HG02642 (cell line): ENCODE results near the gene TOP2A.

Experiments
- ATAC-seq: cut with Tn5 transposase; IDR thresholded peaks from one replicate; pipeline ENCODE4 v1.9.1; 2021; ENCODE audit warnings: mild to moderate bottlenecking; ENCODE audit not compliant: unreplicated experiment, poor library complexity

TOP2A gene

GRCh38 chr17:40417609-40418427, at the start of gene TOP2A:
Gene TOP2A (minus strand): TSS chr17:40417896. CDS start chr17:40417791, 105 bp downstream.
- ATAC-seq, result peak; percentile 95

DNA sequence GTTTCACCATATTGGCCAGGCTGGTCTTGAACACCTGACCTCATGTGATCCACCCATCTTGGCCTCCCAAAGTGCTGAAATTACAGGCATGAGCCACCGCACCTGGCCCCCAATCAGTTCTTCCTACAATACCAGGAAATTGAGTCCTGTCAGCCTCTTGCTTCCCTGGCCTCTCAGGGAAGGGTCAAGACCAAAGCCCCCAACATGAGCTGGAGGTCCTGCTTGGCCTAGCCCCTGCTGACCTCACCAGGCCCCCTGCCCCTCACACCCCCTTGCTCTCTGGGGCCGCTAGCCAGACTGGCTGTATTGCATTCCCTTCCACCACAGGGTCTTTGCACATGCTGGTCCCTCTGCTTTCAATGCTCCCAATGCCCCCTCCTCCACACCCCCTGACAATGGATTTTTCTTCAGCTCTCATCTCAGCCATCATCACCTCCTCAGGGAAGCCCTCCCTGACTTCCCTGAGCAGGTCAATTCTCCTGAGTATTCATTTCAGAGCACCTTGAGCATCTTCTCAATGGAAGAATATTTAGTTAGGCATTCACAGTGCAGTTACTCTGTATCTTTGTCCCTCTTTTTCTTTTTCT, 49.7 kb upstream of the TOP2A start:
- no peak for ATAC-seq

DNA sequence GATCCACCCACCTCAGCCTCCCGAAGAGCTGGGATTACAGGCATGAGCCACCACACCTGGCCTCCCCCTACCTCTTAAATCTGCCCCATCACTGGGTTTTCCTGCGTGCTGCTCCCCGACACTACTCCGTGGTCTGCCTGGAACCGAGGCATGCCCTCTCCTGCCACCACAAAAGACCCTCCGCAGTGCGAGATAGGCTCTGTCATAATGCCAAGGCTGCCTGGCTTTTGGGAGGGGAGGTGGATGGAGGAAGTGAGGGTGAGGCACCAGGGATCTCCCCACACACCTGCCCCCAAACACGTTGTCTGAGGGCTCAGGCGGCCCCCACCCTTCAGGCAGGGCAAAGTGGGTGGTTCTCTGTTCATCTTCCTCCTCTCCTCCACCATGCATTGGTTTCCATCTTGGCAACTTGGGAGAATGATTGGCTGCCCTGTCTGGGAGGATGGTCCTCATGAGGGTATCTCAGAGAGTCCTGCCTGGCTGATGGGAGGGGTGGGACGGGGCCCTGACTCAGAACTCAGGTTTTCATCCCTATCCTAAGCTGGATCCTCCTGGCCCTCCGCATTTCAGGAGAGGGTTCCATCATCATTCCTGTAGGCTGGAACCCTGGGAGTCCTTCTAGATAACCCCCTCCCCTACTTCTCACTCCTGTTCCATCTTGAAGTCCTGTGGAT, 48.7 kb upstream of the TOP2A start:
- ATAC-seq, result no peak

- no peak for ATAC-seq
Measured at GRCh38 chr17:40464392-40464855, 46.7 kb upstream of the TOP2A start.

- ATAC-seq, result no peak
Measured at GRCh38 chr17:40463122-40463550, 45.4 kb upstream of the TOP2A start.

DNA sequence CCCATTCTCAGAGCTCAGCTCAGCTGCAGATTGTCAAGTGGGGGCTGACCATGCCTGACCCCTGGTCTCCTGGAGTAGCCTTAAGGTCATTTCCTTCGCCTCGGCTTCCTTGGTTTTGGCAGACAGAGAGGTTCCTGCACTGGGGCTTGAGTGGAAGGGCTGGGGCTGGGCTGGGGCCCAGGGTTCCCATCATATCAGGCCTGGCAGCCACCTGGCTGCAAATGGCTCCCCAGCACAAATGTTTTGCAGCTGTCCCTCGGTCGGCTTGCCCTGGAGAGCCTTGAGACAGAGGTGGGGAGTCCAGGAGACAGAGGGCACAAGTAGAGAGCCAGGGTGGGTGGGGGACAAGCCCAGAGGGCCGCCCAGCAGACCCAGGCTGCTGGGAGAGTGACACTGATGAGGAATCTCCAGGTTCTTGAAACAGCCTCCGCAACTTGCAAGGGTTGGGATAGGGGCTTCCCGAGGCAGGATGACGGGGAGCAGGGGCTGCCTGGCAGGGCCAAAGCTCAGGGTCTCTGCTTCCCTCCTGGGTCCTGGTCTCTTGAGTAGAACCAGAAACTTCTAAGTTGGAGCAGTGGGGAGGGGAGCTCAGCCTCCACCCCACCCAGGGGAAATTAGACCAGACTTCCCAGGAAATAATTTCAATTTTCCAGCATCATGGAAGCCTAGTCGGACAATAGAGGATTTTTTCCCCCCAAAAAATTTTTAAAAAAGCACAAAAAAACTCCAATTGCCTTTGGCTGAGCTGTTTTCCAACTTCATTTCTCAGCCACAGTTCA, 44.8 kb upstream of the TOP2A start:
- no peak for ATAC-seq

DNA sequence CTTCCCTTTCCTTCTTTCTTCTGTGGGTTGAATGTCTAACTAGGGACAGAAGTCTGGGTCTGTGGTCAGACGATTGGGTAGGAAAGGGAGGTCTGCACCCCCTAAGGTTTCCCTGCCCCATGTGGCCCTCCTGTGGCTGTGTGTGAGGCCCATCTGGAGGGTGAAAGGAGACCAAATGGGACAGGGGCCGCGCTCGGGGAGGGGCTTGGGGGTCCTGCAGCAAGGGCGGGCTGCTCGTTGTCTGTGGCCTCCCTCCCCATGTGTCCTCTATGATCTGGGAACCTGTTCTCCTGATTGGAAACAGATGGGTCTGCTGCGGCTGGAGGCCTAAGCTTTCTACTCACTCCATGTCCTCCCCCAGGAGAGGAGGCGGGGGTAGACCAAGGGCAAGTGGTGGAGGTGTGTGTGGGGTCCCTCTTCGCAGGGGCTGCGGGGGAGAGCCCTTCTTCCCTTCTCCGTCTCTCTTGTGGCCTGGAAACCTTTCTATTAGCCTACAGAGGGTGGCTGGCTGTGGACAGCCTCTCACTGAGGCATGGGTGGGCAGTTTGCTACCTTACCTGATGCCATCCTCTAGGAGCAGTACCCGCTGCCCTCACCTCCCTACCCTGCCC, 44.1 kb upstream of the TOP2A start:
- ATAC-seq, result no peak

GRCh38 chr17:40460968-40461731, 43.5 kb upstream of the TOP2A start:
- no peak for ATAC-seq

DNA sequence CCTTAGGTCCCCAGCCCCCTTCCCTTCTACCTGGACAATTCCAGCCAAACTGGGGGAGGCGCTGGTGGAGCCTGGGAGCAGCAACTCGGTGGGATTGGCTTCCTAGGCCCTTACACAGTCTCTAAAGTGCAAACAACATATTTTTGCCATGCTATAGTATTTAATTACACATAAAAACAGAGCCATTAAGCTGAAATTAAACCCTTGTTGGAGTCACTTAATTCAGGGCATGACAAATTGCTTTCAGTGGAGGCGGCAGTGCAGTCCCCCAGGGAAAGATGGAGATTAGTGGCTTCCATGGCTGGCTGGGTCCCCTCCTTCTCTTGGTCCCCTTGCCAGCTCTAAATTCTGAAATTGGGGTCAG, 42.9 kb upstream of the TOP2A start:
- ATAC-seq, result no peak

GRCh38 chr17:40459636-40460603, 42.2 kb upstream of the TOP2A start:
- no peak for ATAC-seq

DNA sequence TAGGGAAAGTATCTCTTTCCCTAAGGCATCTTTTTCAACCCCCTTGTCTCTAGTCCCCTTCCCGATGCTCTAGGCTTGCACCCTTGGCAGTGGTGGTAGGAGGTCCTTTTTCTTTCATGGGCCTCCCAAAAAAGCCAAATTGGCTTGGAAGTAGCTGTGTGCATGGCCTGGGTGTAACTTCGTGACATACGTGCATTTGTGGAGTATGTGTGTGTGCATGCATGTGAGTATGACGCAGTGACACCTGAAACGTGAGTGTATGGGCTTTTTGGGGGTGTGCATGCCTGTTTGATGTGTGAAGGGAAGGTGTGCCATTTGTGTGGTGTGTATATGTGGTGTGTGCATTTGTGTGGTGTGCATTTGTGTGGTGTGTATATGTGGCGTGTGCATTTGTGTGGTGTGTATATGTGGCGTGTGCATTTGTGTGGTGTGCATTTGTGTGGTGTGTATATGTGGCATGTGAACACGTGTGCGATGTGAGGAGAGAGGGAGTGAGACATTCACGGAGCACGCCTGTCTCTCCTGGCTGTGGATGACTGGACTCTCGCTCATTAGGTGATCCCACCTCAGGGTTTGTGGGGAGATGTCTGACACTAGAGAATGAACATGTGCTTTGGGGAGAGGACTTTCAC, 41.3 kb upstream of the TOP2A start:
- no peak for ATAC-seq

DNA sequence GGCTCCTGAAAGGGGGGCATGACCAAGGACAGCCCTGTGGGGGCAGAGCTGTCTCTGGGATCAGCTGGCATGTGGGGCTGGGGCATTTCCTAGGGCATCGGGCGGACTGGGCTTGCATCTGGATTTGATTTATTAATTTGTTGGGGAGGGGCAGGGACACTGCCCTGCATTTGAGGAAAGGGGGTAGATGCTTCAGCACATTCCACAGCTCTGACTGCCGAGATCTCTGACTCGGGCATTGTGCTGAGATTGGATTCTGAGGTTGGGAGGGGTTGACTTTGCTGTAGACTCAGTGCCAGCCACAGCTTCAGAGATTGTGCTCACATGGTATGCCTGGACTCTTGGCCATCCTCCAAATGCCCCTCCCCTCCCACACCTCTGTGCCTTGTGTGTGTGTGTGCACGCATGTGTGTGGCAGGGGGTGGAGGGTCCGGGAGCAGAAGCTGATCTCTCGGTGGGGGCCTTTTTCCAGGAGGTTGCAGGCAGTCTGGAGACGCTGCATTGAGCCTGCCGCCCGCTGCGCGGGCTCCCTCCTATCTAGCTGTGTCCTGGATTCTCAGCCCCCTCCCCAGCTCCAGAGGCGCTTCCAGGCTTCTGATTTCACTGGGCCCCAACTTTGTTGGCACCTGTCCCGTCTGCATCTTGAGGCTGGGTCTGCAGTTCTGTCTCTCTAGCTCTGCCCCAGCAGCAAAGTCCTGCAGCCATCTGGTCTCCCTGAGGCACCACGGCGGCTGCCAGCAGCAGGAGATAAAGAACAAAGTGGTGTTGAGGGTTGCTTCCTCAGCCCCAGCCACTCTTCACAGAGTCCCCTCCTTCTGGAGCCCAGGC, 40.5 kb upstream of the TOP2A start:
- no peak for ATAC-seq

GRCh38 chr17:40457369-40457768, 39.7 kb upstream of the TOP2A start:
- no peak for ATAC-seq

- ATAC-seq, result no peak
Measured at GRCh38 chr17:40456396-40456951, 38.8 kb upstream of the TOP2A start.

- ATAC-seq, result no peak
Measured at GRCh38 chr17:40454613-40454995, 36.9 kb upstream of the TOP2A start.

- no peak for ATAC-seq
Measured at GRCh38 chr17:40453881-40454612, 36.4 kb upstream of the TOP2A start.
